HK-2 (cell line): Measurements from ENCODE around the gene SDHAF3.

Source experiments
- DNase-seq: peaks from one replicate; pipeline ENCODE4 v3.0.0-alpha.2; 2018; ENCODE audit not compliant: unreplicated experiment

SDHAF3 gene

DNA sequence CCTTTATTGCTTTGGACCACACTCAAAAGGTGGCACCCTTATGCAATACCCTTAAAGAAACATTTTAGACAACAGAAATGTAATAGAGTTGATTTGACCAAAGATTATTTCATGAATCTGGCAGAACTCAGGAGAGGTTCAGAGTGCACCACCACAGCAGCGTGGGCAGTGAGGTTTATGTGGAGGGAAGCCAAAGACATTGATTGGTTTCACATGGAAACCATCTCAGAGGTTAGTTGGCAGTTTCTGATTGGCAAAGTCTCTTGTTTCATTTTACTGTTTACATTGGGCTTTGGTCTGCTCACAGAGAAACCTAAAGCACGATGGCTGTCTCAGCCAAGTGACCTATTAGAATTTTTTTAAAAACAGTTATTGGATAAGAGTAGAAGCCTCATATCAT lies 101.3 kb downstream of the SDHAF3 start:
- DNase-seq, result no peak

- DNase-seq, result no peak
These were observed 101.7 kb downstream of the SDHAF3 start for GRCh38 chr7:97219237-97219636.

GRCh38 chr7:97224316-97224715 lies 106.8 kb downstream of the SDHAF3 start:
- DNase-seq, result no peak

- no peak for DNase-seq
These were observed 109.0 kb downstream of the SDHAF3 start for GRCh38 chr7:97226541-97226940.
